PFSK-1 (cell line): ENCODE results near the gene SART3.

Source experiments
- FOXP2 ChIP-seq: optimal IDR thresholded peaks from 2 replicates; pipeline ENCODE3; 2011; ENCODE audit warnings: borderline replicate concordance, control low read depth, inconsistent platforms; ENCODE audit not compliant: insufficient read depth; ENCODE audit errors: extremely low read length, extremely low read depth
- POLR2AphosphoS5 ChIP-seq: IDR thresholded peaks from 2 replicates; pipeline ENCODE4 v1.6.1; 2012; ENCODE audit warnings: low read depth, mild to moderate bottlenecking, control low read depth, low read length, moderate library complexity
- SIN3A ChIP-seq: IDR thresholded peaks from 2 replicates; pipeline ENCODE4 v1.6.1; 2012; ENCODE audit warnings: mild to moderate bottlenecking, low read length, moderate library complexity, borderline replicate concordance; ENCODE audit not compliant: insufficient read depth
- TAF1 ChIP-seq: IDR thresholded peaks from 2 replicates; pipeline ENCODE4 v1.6.1; 2012; ENCODE audit warnings: low read length, control low read depth, borderline replicate concordance; ENCODE audit not compliant: insufficient read depth
- TF ChIP-seq, protein P1 (sequence below), 2 experiments: IDR thresholded peaks; 2 replicates each; pipeline versions ENCODE4 v1.6.1 to v1.8.0; 2011 to 2012; ENCODE audit warnings: low read depth in 2 of 2, low read length in 2 of 2, control low read depth in 1 of 2, inconsistent platforms in 1 of 2, mild to moderate bottlenecking in 1 of 2, moderate library complexity in 1 of 2; ENCODE audit not compliant: insufficient read depth in 1 of 2

DNA sequence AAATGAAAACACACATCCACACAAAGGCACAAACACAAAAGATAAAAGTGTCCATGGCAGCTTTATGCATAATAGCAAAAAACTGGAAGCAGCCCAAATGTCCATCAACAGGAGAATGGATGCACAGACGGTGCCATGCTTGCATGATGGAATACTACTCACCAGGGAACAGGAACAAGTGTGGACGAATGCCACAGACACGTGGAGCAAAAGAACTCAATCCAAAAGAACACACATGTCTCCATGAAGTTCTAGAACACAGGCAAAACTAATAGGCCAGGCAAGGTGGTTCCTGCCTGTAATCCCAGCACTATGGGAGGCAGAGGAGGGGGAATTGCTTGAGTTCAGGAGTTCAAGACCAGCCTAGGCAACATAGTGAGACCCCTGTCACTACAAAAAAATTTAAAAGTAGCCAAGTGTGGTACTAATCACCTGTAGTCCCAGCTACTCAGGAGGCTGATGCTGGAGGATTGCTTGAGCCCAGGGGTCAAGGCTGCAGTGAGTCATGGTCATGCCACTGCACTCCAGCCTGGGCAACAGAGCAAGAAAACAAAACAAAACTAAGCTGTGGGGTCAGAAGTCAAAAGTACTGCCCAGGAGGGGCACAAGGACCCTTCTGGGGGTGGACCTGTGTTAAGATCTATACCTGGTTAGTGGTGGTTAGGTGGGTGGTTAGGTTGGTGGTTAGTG is 44.2 kb upstream of the SART3 start:
- TF ChIP-seq SIN3A = no peak
- no peak for TF ChIP-seq POLR2AphosphoS5
- TF ChIP-seq, protein P1, sequence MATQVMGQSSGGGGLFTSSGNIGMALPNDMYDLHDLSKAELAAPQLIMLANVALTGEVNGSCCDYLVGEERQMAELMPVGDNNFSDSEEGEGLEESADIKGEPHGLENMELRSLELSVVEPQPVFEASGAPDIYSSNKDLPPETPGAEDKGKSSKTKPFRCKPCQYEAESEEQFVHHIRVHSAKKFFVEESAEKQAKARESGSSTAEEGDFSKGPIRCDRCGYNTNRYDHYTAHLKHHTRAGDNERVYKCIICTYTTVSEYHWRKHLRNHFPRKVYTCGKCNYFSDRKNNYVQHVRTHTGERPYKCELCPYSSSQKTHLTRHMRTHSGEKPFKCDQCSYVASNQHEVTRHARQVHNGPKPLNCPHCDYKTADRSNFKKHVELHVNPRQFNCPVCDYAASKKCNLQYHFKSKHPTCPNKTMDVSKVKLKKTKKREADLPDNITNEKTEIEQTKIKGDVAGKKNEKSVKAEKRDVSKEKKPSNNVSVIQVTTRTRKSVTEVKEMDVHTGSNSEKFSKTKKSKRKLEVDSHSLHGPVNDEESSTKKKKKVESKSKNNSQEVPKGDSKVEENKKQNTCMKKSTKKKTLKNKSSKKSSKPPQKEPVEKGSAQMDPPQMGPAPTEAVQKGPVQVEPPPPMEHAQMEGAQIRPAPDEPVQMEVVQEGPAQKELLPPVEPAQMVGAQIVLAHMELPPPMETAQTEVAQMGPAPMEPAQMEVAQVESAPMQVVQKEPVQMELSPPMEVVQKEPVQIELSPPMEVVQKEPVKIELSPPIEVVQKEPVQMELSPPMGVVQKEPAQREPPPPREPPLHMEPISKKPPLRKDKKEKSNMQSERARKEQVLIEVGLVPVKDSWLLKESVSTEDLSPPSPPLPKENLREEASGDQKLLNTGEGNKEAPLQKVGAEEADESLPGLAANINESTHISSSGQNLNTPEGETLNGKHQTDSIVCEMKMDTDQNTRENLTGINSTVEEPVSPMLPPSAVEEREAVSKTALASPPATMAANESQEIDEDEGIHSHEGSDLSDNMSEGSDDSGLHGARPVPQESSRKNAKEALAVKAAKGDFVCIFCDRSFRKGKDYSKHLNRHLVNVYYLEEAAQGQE (IDR thresholded peaks at IDR 0.05; ENCODE audit: insufficient read depth in 1 of 2, low read depth in 2 of 2, low read length in 2 of 2) = no peak
- TF ChIP-seq TAF1 = no peak
- TF ChIP-seq FOXP2 = no peak
